ENCODE data around the gene L2HGDH. TPM values are rescaled to one million over a fixed set of nuclear protein-coding genes. Genes with fewer than 3 reads are reported as not detected.
A peak's percentile ranks its signal among the peaks of the same experiment; 100 is the strongest.

Gene L2HGDH
- total and polyA plus RNA-seq, 2 of the 4 experiments (the other 2 are of a cell fraction), result 3.1 to 3.8 TPM

DNA sequence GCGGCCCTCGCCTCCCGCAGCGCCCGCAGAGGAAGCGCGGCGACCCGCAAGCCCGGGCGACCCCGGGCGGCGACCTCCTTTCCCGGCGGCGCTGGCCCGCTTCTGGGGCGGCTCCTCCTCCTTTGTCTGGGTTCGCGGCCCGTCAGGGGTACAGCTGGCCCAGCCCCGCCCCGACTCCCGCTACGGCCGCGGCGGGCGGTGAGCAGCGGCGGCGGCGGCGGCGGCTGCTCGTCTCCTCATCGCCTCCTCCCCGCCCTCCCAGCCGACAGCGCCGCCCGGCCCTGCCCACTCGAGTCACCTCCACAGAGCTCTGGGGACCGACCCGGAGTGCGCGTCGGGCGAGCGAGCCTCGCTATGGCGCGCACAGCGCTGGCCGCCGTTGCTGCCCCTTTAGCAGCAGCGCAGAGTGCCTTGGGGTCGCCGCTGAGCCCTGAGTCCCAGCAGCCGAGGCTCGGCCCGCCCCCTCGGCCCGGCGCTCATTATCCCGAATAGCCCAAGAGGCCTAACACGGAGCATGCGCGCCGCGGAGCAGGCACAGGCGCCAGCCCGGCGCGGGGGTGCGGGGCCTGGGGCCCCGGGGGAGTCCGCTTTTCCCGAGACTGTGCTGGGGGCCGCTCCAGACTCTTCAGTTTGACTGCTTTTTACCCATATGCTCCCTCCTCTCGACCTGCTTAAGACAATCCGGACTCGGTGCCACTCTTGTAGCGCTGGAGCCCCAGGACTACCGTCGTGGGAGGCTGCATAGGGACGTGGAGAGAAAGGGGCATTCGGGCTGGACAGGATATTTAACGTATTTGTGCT, 80.4 kb downstream of the L2HGDH start, which contains the start of gene SOS2:
SOS2 (minus strand) TSS at position 104 of the 801 bp plus-strand sequence. CDS start 295 bp downstream, outside the sequence.
- dilution Hi-C loops (cut with HindIII; ENCODE audit: low sequenced_read_pairs, unreplicated experiment), result no loop called here
- Histone ChIP-seq H4K20me1 (ENCODE audit: insufficient read depth, low read length) (peaks cover 28% of the 10 kb centered on the region), H2AK9ac (replicated peaks; ENCODE audit: low read depth, low read length, poor library complexity) (peak within 1 kb of the TSS; percentile 89), H3K9me3 (ENCODE audit: control insufficient read depth, insufficient read depth, low read length) (no peaks in the 10 kb centered on the region), H3K79me1 (ENCODE audit: low read depth in 1 of 2, low read length in 2 of 2) (peaks cover 0 to 44% of the 10 kb centered on the region in 2 experiments; a peak in 2 of 4 replicates), H3K4ac (ENCODE audit: low read depth, low read length) (peak within 1 kb of the TSS; percentile 99), H4K5ac (ENCODE audit: low read depth, low read length) (peak within 1 kb of the TSS; percentile 93), H2BK120ac (ENCODE audit: low read depth, low read length) (peak within 1 kb of the TSS; percentile 90), H2BK5ac (ENCODE audit: low read depth, low read length, poor library complexity, severe bottlenecking) (peak within 1 kb of the TSS; percentile 89), H3K4me3 (ENCODE audit: insufficient read depth, low read depth, low read length) (peak within 1 kb of the TSS; percentile 88), H2AFZ (replicated peaks; ENCODE audit: low read length, poor library complexity) (peak within 1 kb of the TSS; percentile 99), H2BK15ac (ENCODE audit: low read depth, low read length) (peak within 1 kb of the TSS; percentile 59), H3K23ac (ENCODE audit: low read depth, low read length) (peak within 1 kb of the TSS; percentile 97), H3K27me3 (ENCODE audit: control insufficient read depth, insufficient read depth, low read length) (no peaks in the 10 kb centered on the region), H3K4me2 (ENCODE audit: low read depth, low read length) (peak within 1 kb of the TSS; percentile 99), H4K8ac (ENCODE audit: low read depth in 2 of 2, low read length in 2 of 2) (peak within 1 kb of the TSS; percentile 94 to 98), H3K14ac (replicated peaks; ENCODE audit: low read depth, low read length) (peak within 1 kb of the TSS; percentile 99), H4K91ac (ENCODE audit: insufficient read depth, low read depth, low read length) (peak within 1 kb of the TSS; percentile 95), H2AK5ac (ENCODE audit: low read depth, low read length) (peak within 1 kb of the TSS; percentile 54; the same call in 1 of the 2 replicates), H2BK20ac (ENCODE audit: low read depth, low read length) (peak within 1 kb of the TSS; percentile 69; the same call in 1 of the 2 replicates), H3K9ac (ENCODE audit: low read depth, low read length) (peak within 1 kb of the TSS; percentile 90), H3K56ac (ENCODE audit: extremely low read depth, insufficient read depth, low read length) (peak within 1 kb of the TSS; percentile 97), H3K4me1 (ENCODE audit: control insufficient read depth, insufficient read depth, low read length) (peaks cover 1% of the 10 kb centered on the region; the same call in 1 of the 2 replicates), H3K9me1 (ENCODE audit: insufficient read depth, low read length) (no peaks in the 10 kb centered on the region), H3K18ac (ENCODE audit: low read depth, low read length) (peak within 1 kb of the TSS; percentile 73), H3K36me3 (ENCODE audit: control insufficient read depth, insufficient read depth, low read length) (no peaks in the 10 kb centered on the region), H3K27ac (ENCODE audit: insufficient read depth, low read length) (peak within 1 kb of the TSS; percentile 92)
- ChIA-PET POLR2A (ENCODE audit: unreplicated experiment) (interaction anchor here (0.7 kb wide), 1 partner anchor 81 kb away, joined by 3 read pairs; the partner anchor contains the start of genes DMAC2L and L2HGDH), CTCF (no interaction called here)
- WGBS, 2 experiments (ENCODE audit: extremely low coverage in 2 of 2, insufficient read length in 1 of 2), result 0% methylated on average over 19 of the region's 90 CpGs; no CpG with 5 or more reads in 1 of the 2 experiments
- ATAC-seq (ENCODE audit: low read depth), result peak; percentile 94
- no peak; the same call in 1 of the 2 replicates for TF ChIP-seq CTCF (conservative IDR thresholded peaks at IDR 0.05; ENCODE audit: low read depth, low read length)
- TF ChIP-seq RFX5 (IDR thresholded peaks at IDR 0.05; ENCODE audit: low read depth, low read length), result no peak
- TF ChIP-seq RAD21 (IDR thresholded peaks at IDR 0.05; ENCODE audit: low read length), result no peak
- no peak for TF ChIP-seq CHD1 (IDR thresholded peaks at IDR 0.05; ENCODE audit: low read depth, low read length)
- TF ChIP-seq POLR2A (IDR thresholded peaks at IDR 0.05; ENCODE audit: low read depth, low read length), result peak; percentile 86
- TF ChIP-seq, protein P1, sequence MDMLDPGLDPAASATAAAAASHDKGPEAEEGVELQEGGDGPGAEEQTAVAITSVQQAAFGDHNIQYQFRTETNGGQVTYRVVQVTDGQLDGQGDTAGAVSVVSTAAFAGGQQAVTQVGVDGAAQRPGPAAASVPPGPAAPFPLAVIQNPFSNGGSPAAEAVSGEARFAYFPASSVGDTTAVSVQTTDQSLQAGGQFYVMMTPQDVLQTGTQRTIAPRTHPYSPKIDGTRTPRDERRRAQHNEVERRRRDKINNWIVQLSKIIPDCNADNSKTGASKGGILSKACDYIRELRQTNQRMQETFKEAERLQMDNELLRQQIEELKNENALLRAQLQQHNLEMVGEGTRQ (IDR thresholded peaks at IDR 0.05; ENCODE audit: low read depth, low read length), result no peak
- peak; percentile 69; the same call in 1 of the 2 replicates for TF ChIP-seq MAZ (IDR thresholded peaks at IDR 0.05; ENCODE audit: borderline replicate concordance, low read depth, low read length)
- no peak for TF ChIP-seq NFE2L2 (IDR thresholded peaks at IDR 0.05; ENCODE audit: low read depth, low read length)
- no TSS peak for BruUV-seq (replicated peaks)
- intact Hi-C loops (cut with micrococcal nuclease), result loop anchor here (10.0 kb wide), 1 partner anchor 303 kb away; the partner anchor contains the start of gene MAP4K5
- DNase-seq, result peak; percentile 71
- in situ Hi-C loops (cut with MboI; ENCODE audit: low sequenced_read_pairs), result no loop called here

All from IMR-90 (cell line).